Left lung (tissue), 10 donors: Measurements from ENCODE around the gene LNX1. TPM values are rescaled to one million over a fixed set of nuclear protein-coding genes. Genes with fewer than 3 reads are reported as not detected.
"Not testable (repeated sequence)": the region's sequence is repeated elsewhere in the genome, so short reads cannot be mapped to it uniquely, and the experiment has no call there.

Experiments used
- ATAC-seq: fragments of 200-7000 bp; cut with Tn5 transposase; one replicate; pipeline ENCODE4 v1.9.1; 2020; ENCODE audit warnings: moderate library complexity
- DNase-seq, 4 donors: peaks; one replicate each; pipeline ENCODE4 v3.0.0-alpha.2; 2013 to 2020
- H3K27ac ChIP-seq, 2 donors: fragments of 200-600 bp; sonication (generic) in 1 of 2; one replicate each; pipeline versions ENCODE4 v1.5.0 to v1.8.0; 2020 to 2021
- H3K27me3 ChIP-seq, 2 donors: fragments of 200-600 bp; sonication (generic) in 1 of 2; one replicate each; pipeline versions ENCODE4 v1.5.0 to v1.8.0; 2020 to 2021
- H3K36me3 ChIP-seq, 2 donors: fragments of 200-600 bp; sonication (generic) in 1 of 2; one replicate each; pipeline versions ENCODE4 v1.5.0 to v1.8.0; 2020 to 2021
- H3K4me1 ChIP-seq, 2 donors: fragments of 200-600 bp; one replicate each; pipeline ENCODE4 v1.8.0; 2021
- H3K4me3 ChIP-seq, 2 donors: fragments of 200-600 bp; sonication (generic) in 1 of 2; one replicate each; pipeline versions ENCODE4 v1.5.0 to v1.8.0; 2020 to 2021; ENCODE audit warnings: mild to moderate bottlenecking in 1 of 2
- H3K9me3 ChIP-seq, 2 donors: fragments of 200-600 bp; sonication (generic) in 1 of 2; one replicate each; pipeline versions ENCODE4 v1.5.0 to v1.8.0; 2020 to 2021
- intact Hi-C, 2 donors: fragments of 100-400 bp; cut with DNase I; formaldehyde crosslinking; loops; one replicate each; pipeline versions ENCODE4 v1.11.2 to v1.14.2; 2022
- polyA plus RNA-seq, 6 donors: library from polyadenylated mRNA; unstranded; fragments of 120-200 nt; gene quantifications; one replicate each; pipeline ENCODE4 v1.2.1, GENCODE V29; 2013; ENCODE audit not compliant: insufficient read length in 6 of 6
- total RNA-seq, 2 donors: library from RNA; stranded (reverse); fragmentation: NEBNext Ultra II Directional; extraction: Animal tissue kit (Norgen Biotek cat#: 25700); gene quantifications; one replicate each; pipeline ENCODE4 v1.2.1, GENCODE V29; 2021
- TF ChIP-seq, protein P1 (sequence below), 2 donors: fragments of 200-600 bp; sonication (generic) in 1 of 2; IDR thresholded peaks; one replicate each; pipeline versions ENCODE4 v1.5.0 to v1.8.0; 2021; ENCODE audit warnings: antibody characterized with exemption in 2 of 2
- donor health status: DM: no; HTN: yes; CAD: no.
- donor health status: DM: no; HTN: no; CAD: no.

LNX1 gene
- total and polyA plus RNA-seq, 8 donors: 2.5 to 4.4 (median 3.6) TPM

DNA sequence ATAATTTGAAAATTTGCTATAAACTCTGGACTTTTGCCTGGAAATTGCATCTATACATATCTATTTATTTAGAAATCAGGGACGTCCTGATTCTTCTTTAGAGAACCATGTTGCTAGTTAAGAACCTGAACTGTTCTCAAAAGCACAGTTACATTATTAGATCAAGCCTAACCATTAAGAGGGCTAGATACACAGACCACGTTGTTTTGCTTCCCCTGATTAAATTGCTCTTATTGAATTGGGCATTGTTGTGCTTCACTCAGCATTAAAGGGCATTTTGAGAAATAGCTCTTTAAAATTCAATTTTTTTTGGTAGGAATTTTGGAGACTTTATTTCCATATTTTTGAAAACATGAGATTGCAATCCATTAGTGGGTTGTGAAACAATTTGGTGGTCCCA lies 169.5 kb downstream of the LNX1 start:
- TF ChIP-seq, protein P1, sequence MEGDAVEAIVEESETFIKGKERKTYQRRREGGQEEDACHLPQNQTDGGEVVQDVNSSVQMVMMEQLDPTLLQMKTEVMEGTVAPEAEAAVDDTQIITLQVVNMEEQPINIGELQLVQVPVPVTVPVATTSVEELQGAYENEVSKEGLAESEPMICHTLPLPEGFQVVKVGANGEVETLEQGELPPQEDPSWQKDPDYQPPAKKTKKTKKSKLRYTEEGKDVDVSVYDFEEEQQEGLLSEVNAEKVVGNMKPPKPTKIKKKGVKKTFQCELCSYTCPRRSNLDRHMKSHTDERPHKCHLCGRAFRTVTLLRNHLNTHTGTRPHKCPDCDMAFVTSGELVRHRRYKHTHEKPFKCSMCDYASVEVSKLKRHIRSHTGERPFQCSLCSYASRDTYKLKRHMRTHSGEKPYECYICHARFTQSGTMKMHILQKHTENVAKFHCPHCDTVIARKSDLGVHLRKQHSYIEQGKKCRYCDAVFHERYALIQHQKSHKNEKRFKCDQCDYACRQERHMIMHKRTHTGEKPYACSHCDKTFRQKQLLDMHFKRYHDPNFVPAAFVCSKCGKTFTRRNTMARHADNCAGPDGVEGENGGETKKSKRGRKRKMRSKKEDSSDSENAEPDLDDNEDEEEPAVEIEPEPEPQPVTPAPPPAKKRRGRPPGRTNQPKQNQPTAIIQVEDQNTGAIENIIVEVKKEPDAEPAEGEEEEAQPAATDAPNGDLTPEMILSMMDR (IDR thresholded peaks at IDR 0.05): no peak
- H3K36me3 ChIP-seq: peaks cover 0 to 5% of the 10 kb centered on the region in 2 donors
- no peaks in the 10 kb centered on the region for H3K4me1 ChIP-seq
- ATAC-seq (no peak), DNase-seq (no peak)
- intact Hi-C loops: no loop called here
- no peak overlapping the region for H3K4me3 ChIP-seq
- no peak overlapping the region for H3K27ac ChIP-seq
- no peaks in the 10 kb centered on the region for H3K27me3 ChIP-seq
- no peaks in the 10 kb centered on the region for H3K9me3 ChIP-seq

DNA sequence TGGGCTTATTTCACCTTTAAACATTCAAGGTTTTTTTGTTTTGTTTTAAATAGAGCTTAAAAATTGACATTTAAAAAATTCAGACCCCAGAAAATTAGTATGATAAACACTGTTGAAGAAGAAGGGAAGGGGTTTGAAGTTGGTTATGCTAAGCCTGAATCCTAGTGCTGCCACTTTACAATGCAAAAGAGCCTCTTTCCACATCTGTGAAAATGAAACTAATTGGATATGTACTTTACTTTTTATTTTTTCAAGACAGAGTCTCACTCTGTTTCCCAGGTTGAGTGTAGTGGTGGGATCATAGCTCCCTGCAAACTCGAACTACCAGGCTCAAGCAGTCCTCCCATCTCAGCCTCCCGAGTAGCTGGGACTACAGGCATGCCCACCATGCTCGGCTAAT lies 172.1 kb downstream of the LNX1 start:
- H3K4me1 ChIP-seq: no peaks in the 10 kb centered on the region
- DNase-seq (no peak), ATAC-seq (no peak)
- no peak overlapping the region for H3K4me3 ChIP-seq
- peaks cover 0 to 13% of the 10 kb centered on the region in 2 donors for H3K36me3 ChIP-seq
- H3K27me3 ChIP-seq: no peaks in the 10 kb centered on the region
- H3K9me3 ChIP-seq: no peaks in the 10 kb centered on the region
- TF ChIP-seq, protein P1 (IDR thresholded peaks at IDR 0.05): no peak
- intact Hi-C loops: no loop called here
- no peak overlapping the region for H3K27ac ChIP-seq

DNA sequence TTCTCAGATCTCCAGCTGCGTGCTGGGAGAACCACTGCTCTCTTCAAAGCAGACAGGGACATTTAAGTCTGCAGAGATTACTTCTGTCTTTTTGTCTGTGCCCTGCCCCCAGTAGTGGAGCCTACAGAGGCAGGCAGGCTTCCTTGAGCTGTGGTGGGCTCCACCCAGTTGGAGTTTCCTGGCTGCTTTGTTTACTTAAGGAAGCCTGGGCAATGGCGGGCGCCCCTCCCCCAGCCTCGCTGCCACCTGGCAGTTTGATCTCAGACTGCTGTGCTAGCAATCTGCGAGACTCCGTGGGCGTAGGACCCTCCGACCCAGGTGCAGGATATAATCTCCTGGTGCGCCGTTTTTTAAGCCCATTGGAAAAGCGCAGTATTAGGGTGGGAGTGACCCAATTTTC lies 181.8 kb downstream of the LNX1 start:
- H3K36me3 ChIP-seq: peaks cover 0 to 11% of the 10 kb centered on the region in 2 donors
- H3K4me3 ChIP-seq, ATAC-seq, H3K27ac ChIP-seq, intact Hi-C loops, H3K9me3 ChIP-seq, H3K27me3 ChIP-seq, H3K4me1 ChIP-seq, DNase-seq: not testable (repeated sequence)

Other genes with a start within 250 kb of the LNX1 start
- gene SCFD2, start 225.4 kb downstream of the LNX1 start, total RNA-seq: 10 to 100 TPM; 14.6 to 26.6 TPM
- gene SCFD2, start 225.4 kb downstream of the LNX1 start, polyA plus RNA-seq: 10 to 100 TPM; 11.4 to 14.5 (median 13.4) TPM
- gene FIP1L1, start 213.8 kb downstream of the LNX1 start, total RNA-seq: 10 to 100 TPM; 29.8 to 39.6 TPM
- gene FIP1L1, start 213.8 kb downstream of the LNX1 start, polyA plus RNA-seq: 100 to 1,000 TPM in 1 of 6 donors, 10 to 100 TPM in 5; 81.7 to 106 (median 85.9) TPM